H9 (cell line): ENCODE measurements around the gene QSOX1. TPM values are rescaled to one million over a fixed set of nuclear protein-coding genes. Genes with fewer than 3 reads are reported as not detected.

Experiments used
- DNase-seq: peaks from one replicate; pipeline ENCODE4 v3.0.0-alpha.2; 2017
- H2AFZ ChIP-seq: one replicate; pipeline ENCODE4 v1.6.1; 2013; ENCODE audit warnings: mild to moderate bottlenecking, low read length, control low read depth, moderate library complexity
- H2AK5ac ChIP-seq: 2 replicates; pipeline ENCODE4 v1.6.1; 2013; ENCODE audit warnings: low read length, control low read depth, mixed read lengths; ENCODE audit not compliant: insufficient read length
- H2BK120ac ChIP-seq: one replicate; pipeline ENCODE4 v1.6.1; 2013; ENCODE audit warnings: low read depth, mild to moderate bottlenecking, low read length, control low read depth, inconsistent platforms; ENCODE audit not compliant: poor library complexity, severe bottlenecking
- H2BK12ac ChIP-seq: 2 replicates; pipeline ENCODE4 v1.6.1; 2013; ENCODE audit warnings: low read length, control low read depth, mixed read lengths, low read depth; ENCODE audit not compliant: insufficient read length
- H2BK15ac ChIP-seq: 2 replicates; pipeline ENCODE4 v1.6.1; 2013; ENCODE audit warnings: low read depth, low read length, control low read depth
- H2BK20ac ChIP-seq: one replicate; pipeline ENCODE4 v1.6.1; 2013; ENCODE audit warnings: low read depth, mild to moderate bottlenecking, low read length, control low read depth, inconsistent platforms; ENCODE audit not compliant: poor library complexity, severe bottlenecking
- H2BK5ac ChIP-seq: 2 replicates; pipeline ENCODE4 v1.6.1; 2013; ENCODE audit warnings: low read length, control low read depth, mixed read lengths; ENCODE audit not compliant: insufficient read length
- H3K14ac ChIP-seq: 2 replicates; pipeline ENCODE4 v1.6.1; 2013; ENCODE audit warnings: low read length, control low read depth; ENCODE audit not compliant: insufficient read depth
- H3K18ac ChIP-seq: 2 replicates; pipeline ENCODE4 v1.6.1; 2013; ENCODE audit warnings: low read depth, mild to moderate bottlenecking, mixed read lengths, low read length, control low read depth; ENCODE audit not compliant: insufficient read length
- H3K23ac ChIP-seq: 2 replicates; pipeline ENCODE4 v1.6.1; 2013; ENCODE audit warnings: low read length, control low read depth, mixed read lengths, low read depth; ENCODE audit not compliant: insufficient read length
- H3K23me2 ChIP-seq: 2 replicates; pipeline ENCODE4 v1.6.1; 2013; ENCODE audit warnings: low read depth, mild to moderate bottlenecking, mixed read lengths, low read length, control low read depth; ENCODE audit not compliant: insufficient read length, poor library complexity, severe bottlenecking
- H3K27ac ChIP-seq: 2 replicates; pipeline ENCODE4 v1.5.1; 2013; ENCODE audit warnings: low read length, control low read depth, mixed read lengths, low read depth; ENCODE audit not compliant: insufficient read length
- H3K27me3 ChIP-seq: 2 replicates; pipeline ENCODE4 v1.6.1; 2013; ENCODE audit warnings: low read length, control low read depth, inconsistent platforms; ENCODE audit not compliant: insufficient read depth
- H3K4ac ChIP-seq: 2 replicates; pipeline ENCODE4 v1.6.1; 2013; ENCODE audit warnings: low read depth, mild to moderate bottlenecking, control low read depth, inconsistent platforms, low read length, moderate library complexity
- H3K4me1 ChIP-seq: 2 replicates; pipeline ENCODE4 v1.6.1; 2013; ENCODE audit warnings: low read length, control low read depth, inconsistent platforms; ENCODE audit not compliant: insufficient read depth
- H3K4me2 ChIP-seq: 2 replicates; pipeline ENCODE4 v1.6.1; 2013; ENCODE audit warnings: low read length, control low read depth, mixed read lengths; ENCODE audit not compliant: insufficient read length, insufficient read depth
- H3K56ac ChIP-seq: 2 replicates; pipeline ENCODE4 v1.6.1; 2013; ENCODE audit warnings: low read depth, mild to moderate bottlenecking, mixed read lengths, low read length, control low read depth; ENCODE audit not compliant: insufficient read length
- H3K79me1 ChIP-seq: 2 replicates; pipeline ENCODE4 v1.6.1; 2013; ENCODE audit warnings: low read depth, mild to moderate bottlenecking, moderate library complexity, low read length, control low read depth, inconsistent platforms; ENCODE audit not compliant: insufficient read depth, poor library complexity, severe bottlenecking
- H3K79me2 ChIP-seq: 2 replicates; pipeline ENCODE4 v1.6.1; 2013; ENCODE audit warnings: low read length, control low read depth, inconsistent platforms; ENCODE audit not compliant: insufficient read depth
- H3K9ac ChIP-seq: 2 replicates; pipeline ENCODE4 v1.6.1; 2013; ENCODE audit warnings: low read length, control low read depth, mixed read lengths; ENCODE audit not compliant: insufficient read length; ENCODE audit errors: extremely low read depth
- H3K9me3 ChIP-seq: one replicate; pipeline ENCODE4 v1.6.1; 2013; ENCODE audit warnings: low read depth, low read length, inconsistent platforms; ENCODE audit not compliant: control insufficient read depth
- H3T11ph ChIP-seq: one replicate; pipeline ENCODE4 v1.6.1; 2013; ENCODE audit warnings: mild to moderate bottlenecking, low read length, control low read depth, inconsistent platforms
- H4K20me1 ChIP-seq: one replicate; pipeline ENCODE4 v1.6.1; 2013; ENCODE audit not compliant: control insufficient read depth, insufficient read length, insufficient read depth
- H4K5ac ChIP-seq: 2 replicates; pipeline ENCODE4 v1.6.1; 2013; ENCODE audit warnings: low read depth, mild to moderate bottlenecking, mixed read lengths, low read length, control low read depth; ENCODE audit not compliant: insufficient read length
- H4K8ac ChIP-seq: replicated peaks from 2 replicates; pipeline ENCODE4 v1.6.1; 2013; ENCODE audit warnings: low read length, control low read depth, mixed read lengths, low read depth; ENCODE audit not compliant: insufficient read length
- H4K91ac ChIP-seq: 2 replicates; pipeline ENCODE4 v1.6.1; 2013; ENCODE audit warnings: low read depth, mild to moderate bottlenecking, moderate library complexity, mixed read lengths, low read length, control low read depth; ENCODE audit not compliant: insufficient read length
- H3K27ac Mint-ChIP-seq, 3 experiments: 2 replicates in 2 of 3; 3 replicates in 1 of 3; pipeline ENCODE4 v1.8.0; 2020 to 2021; ENCODE audit warnings: mixed read lengths in 3 of 3, mild to moderate bottlenecking in 1 of 3, moderate library complexity in 1 of 3
- H3K27me3 Mint-ChIP-seq: 2 replicates; pipeline ENCODE4 v1.8.0; 2021; ENCODE audit warnings: low read depth, mild to moderate bottlenecking, moderate library complexity, mixed read lengths
- H3K36me3 Mint-ChIP-seq, 3 experiments: 2 replicates in 2 of 3; 3 replicates in 1 of 3; pipeline ENCODE4 v1.8.0; 2020 to 2021; ENCODE audit warnings: low read depth in 3 of 3, mixed read lengths in 3 of 3; ENCODE audit not compliant: insufficient read depth in 1 of 3
- H3K4me1 Mint-ChIP-seq, 2 experiments: 2 replicates each; pipeline ENCODE4 v1.8.0; 2020; ENCODE audit warnings: mixed read lengths in 2 of 2
- H3K4me3 Mint-ChIP-seq, 2 experiments: 2 replicates in 1 of 2; 3 replicates in 1 of 2; pipeline ENCODE4 v1.8.0; 2020 to 2021; ENCODE audit warnings: mild to moderate bottlenecking in 2 of 2, mixed read lengths in 2 of 2, moderate library complexity in 1 of 2
- H3K9me3 Mint-ChIP-seq, 2 experiments: 2 replicates in 1 of 2; 3 replicates in 1 of 2; pipeline ENCODE4 v1.8.0; 2020; ENCODE audit warnings: mild to moderate bottlenecking in 2 of 2, mixed read lengths in 2 of 2, moderate library complexity in 1 of 2
- WGBS: extraction: QIAGEN DNeasy Blood & Tissue Kit; methylation state at CpG from one replicate; pipeline ENCODE4 v1.1.7; 2013; ENCODE audit warnings: missing lambda C conversion rate, low lambda C conversion rate, mixed read lengths; ENCODE audit not compliant: insufficient read length; ENCODE audit errors: extremely low coverage; 5-methylcytosine and 5-hydroxymethylcytosine counted together
- total RNA-seq: library from RNA; stranded (reverse); gene quantifications from 2 replicates; pipeline ENCODE4 v1.2.1, GENCODE V29; 2021
- TF ChIP-seq, protein P1 (sequence below): fragments of 200-600 bp; sonication (generic); conservative IDR thresholded peaks from 3 replicates; pipeline ENCODE4 v1.8.0; 2021; ENCODE audit warnings: antibody characterized with exemption, mild to moderate bottlenecking

The QSOX1 gene
- total RNA-seq, 1 experiment from 2014 or later, result 79.2 TPM

DNA sequence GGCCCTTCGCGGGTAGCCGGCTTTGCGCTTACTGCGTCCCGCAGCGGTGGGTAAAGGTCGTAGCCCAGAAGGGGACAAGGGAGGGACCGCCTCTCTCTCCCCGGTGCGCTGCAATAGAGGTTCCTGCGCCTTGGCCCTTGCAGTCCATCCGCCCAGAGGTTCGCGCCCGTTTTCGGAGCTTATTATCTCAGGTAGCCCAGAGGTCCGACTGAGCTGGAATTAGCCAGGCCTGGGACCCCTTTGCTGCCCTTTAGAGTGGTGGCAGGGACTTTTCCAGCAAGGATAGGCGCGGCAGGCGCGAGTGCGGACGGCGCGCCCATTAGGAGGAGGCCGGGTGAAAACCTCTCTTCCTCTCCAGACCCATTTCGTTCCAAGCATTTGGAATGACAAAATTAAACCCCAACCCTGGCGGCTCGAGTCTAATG, 80.4 kb downstream of the QSOX1 start:
- peak overlapping the region; percentile 55 to 89 for H3K4me3 Mint-ChIP-seq
- WGBS, result no CpG with 5 or more reads among the region's 30 CpGs
- H4K5ac ChIP-seq, result no peak overlapping the region
- no peak overlapping the region for H2BK120ac ChIP-seq
- TF ChIP-seq, protein P1, sequence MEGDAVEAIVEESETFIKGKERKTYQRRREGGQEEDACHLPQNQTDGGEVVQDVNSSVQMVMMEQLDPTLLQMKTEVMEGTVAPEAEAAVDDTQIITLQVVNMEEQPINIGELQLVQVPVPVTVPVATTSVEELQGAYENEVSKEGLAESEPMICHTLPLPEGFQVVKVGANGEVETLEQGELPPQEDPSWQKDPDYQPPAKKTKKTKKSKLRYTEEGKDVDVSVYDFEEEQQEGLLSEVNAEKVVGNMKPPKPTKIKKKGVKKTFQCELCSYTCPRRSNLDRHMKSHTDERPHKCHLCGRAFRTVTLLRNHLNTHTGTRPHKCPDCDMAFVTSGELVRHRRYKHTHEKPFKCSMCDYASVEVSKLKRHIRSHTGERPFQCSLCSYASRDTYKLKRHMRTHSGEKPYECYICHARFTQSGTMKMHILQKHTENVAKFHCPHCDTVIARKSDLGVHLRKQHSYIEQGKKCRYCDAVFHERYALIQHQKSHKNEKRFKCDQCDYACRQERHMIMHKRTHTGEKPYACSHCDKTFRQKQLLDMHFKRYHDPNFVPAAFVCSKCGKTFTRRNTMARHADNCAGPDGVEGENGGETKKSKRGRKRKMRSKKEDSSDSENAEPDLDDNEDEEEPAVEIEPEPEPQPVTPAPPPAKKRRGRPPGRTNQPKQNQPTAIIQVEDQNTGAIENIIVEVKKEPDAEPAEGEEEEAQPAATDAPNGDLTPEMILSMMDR, result no peak
- H3K27ac Mint-ChIP-seq, result no peak overlapping the region
- H2BK12ac ChIP-seq, result no peak overlapping the region
- H4K91ac ChIP-seq, result no peak overlapping the region
- no peak overlapping the region for H2AK5ac ChIP-seq
- no peaks in the 10 kb centered on the region for H3K79me2 ChIP-seq
- peaks cover 68% of the 10 kb centered on the region for H3K27me3 ChIP-seq
- no peak overlapping the region for H3K18ac ChIP-seq
- H3K4me2 ChIP-seq, result peak overlapping the region; percentile 67
- no peak overlapping the region for H3K27ac ChIP-seq
- peak; percentile 67 for DNase-seq
- peaks cover 95% of the 10 kb centered on the region for H3K27me3 Mint-ChIP-seq
- no peak overlapping the region for H2BK20ac ChIP-seq
- no peak overlapping the region for H3K9ac ChIP-seq
- H3K9me3 ChIP-seq, result no peaks in the 10 kb centered on the region
- no peak overlapping the region for H4K8ac ChIP-seq
- no peaks in the 10 kb centered on the region; a peak in 1 of 7 replicates for H3K36me3 Mint-ChIP-seq
- peaks cover 19% of the 10 kb centered on the region for H3K4me1 ChIP-seq
- no peak overlapping the region for H3K23ac ChIP-seq
- no peaks in the 10 kb centered on the region; a peak in 1 of 5 replicates for H3K9me3 Mint-ChIP-seq
- no peak overlapping the region for H2AFZ ChIP-seq
- no peaks in the 10 kb centered on the region for H3K79me1 ChIP-seq
- no peak overlapping the region for H3T11ph ChIP-seq
- peaks cover 76 to 78% of the 10 kb centered on the region in 2 experiments for H3K4me1 Mint-ChIP-seq
- no peak overlapping the region for H3K4ac ChIP-seq
- H3K14ac ChIP-seq, result no peak overlapping the region
- peaks cover 45% of the 10 kb centered on the region for H3K23me2 ChIP-seq
- no peaks in the 10 kb centered on the region for H4K20me1 ChIP-seq
- no peak overlapping the region; the same call in 1 of the 2 replicates for H2BK15ac ChIP-seq
- H2BK5ac ChIP-seq, result no peak overlapping the region
- no peak overlapping the region for H3K56ac ChIP-seq
